Esophagus squamous epithelium (tissue), 4 donors: ENCODE results near the gene CCIN.
"Not testable (repeated sequence)": the region's sequence is repeated elsewhere in the genome, so short reads cannot be mapped to it uniquely, and the experiment has no call there.

ENCODE experiments used
- CTCF ChIP-seq, 6 experiments: fragments of 450-650 bp in 4 of 6; fragments of 200-600 bp in 2 of 6; sonication (generic) in 2 of 6; IDR thresholded peaks; one replicate each; pipeline ENCODE4 v1.5.1; 2016 to 2019; ENCODE audit warnings: antibody characterized with exemption in 6 of 6, mild to moderate bottlenecking in 4 of 6, moderate library complexity in 4 of 6
- POLR2A ChIP-seq, 4 donors: fragments of 450-650 bp; IDR thresholded peaks; one replicate each; pipeline ENCODE4 v1.6.1; 2017; ENCODE audit warnings: antibody characterized with exemption in 4 of 4, mild to moderate bottlenecking in 4 of 4, moderate library complexity in 3 of 4

GRCh38 chr9:36131666-36132065 is 37.5 kb upstream of the CCIN start:
- TF ChIP-seq CTCF, POLR2A (IDR thresholded peaks at IDR 0.05): not testable (repeated sequence)
